ENCODE results near the gene IRAK1BP1.
"Not testable (repeated sequence)": the region's sequence is repeated elsewhere in the genome, so short reads cannot be mapped to it uniquely, and the experiment has no call there.

IRAK1BP1 gene

DNA sequence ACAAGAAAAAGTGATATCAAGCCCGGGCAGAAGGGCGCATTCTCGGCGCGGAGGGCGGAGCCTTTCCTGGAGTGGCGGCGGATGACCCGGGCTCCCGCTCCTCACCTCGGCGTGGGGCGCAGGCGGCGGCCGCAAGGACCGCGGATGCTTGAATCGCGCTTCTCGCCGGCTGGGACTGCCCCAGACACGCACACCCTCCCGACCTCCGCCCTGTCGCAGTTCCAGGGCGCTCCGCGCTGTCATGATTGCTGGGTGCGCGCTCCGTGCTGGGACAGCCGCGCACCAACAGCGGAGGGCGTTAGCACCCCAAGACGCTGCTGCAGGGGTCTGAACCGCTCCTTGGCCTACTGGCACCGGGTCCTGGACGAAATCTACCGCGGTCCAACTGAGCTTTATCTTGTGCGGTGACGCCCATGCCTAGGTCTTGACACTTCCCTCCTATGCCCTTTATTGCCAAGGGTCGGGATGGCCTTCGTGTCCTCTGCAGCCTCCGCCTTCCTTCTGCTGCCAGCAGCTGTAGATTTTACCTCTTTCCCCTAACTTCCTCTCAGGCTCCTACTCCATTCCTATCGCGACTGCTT is 43.3 kb downstream of the IRAK1BP1 start:
- H3K4me1 ChIP-seq (ENCODE audit: insufficient read depth, low read length): no peaks in the 10 kb centered on the region
- H3K4me3 ChIP-seq (ENCODE audit: low read length): no peak overlapping the region
- H3K27me3 ChIP-seq (ENCODE audit: insufficient read depth, low read length): no peaks in the 10 kb centered on the region
- H3K36me3 ChIP-seq (ENCODE audit: insufficient read depth, low read length): peaks cover 11% of the 10 kb centered on the region
- H2AFZ ChIP-seq (ENCODE audit: low read depth, low read length): no peak overlapping the region
- peaks cover 9% of the 10 kb centered on the region for H3K9me3 ChIP-seq (ENCODE audit: low read length)

DNA sequence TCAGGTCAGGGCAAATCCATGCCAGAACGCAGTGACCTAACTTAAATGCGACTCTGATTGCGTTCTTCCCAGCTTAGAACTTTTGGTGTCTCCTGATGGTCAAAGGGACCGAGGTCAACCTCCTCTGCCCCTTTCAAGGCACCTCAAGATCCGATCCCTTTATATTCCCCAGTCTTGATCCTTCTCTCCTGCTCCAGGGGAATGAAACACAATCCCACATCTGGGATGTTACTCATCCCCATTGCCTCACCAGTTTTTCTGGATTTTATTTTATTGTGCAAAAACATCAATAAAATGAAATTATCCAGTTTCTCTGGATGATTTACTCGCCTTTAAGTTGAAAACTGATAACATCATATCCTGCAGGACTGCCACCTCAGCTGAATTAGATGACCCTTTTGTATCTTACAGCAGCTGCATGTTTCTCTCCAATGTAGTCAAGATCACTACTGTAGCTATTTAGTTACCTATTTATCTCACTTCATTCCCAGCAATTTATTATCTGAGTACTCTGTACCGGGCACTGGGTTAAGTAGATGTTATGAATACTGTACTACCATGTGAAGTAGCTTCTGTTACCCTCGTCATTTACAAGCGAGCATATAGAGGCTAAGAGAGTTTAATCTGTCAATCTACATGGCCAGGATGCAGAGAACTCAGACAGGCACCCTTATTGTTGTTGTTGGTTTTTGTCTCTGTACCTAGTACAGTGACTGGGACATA is 44.0 kb downstream of the IRAK1BP1 start:
- H3K4me1 ChIP-seq (ENCODE audit: insufficient read depth, low read length): no peaks in the 10 kb centered on the region
- H2AFZ ChIP-seq (ENCODE audit: low read depth, low read length): no peak overlapping the region
- H3K4me3 ChIP-seq (ENCODE audit: low read length): no peak overlapping the region
- no peaks in the 10 kb centered on the region for H3K27me3 ChIP-seq (ENCODE audit: insufficient read depth, low read length)
- peaks cover 11% of the 10 kb centered on the region for H3K36me3 ChIP-seq (ENCODE audit: insufficient read depth, low read length)
- H3K9me3 ChIP-seq (ENCODE audit: low read length): peaks cover 9% of the 10 kb centered on the region

DNA sequence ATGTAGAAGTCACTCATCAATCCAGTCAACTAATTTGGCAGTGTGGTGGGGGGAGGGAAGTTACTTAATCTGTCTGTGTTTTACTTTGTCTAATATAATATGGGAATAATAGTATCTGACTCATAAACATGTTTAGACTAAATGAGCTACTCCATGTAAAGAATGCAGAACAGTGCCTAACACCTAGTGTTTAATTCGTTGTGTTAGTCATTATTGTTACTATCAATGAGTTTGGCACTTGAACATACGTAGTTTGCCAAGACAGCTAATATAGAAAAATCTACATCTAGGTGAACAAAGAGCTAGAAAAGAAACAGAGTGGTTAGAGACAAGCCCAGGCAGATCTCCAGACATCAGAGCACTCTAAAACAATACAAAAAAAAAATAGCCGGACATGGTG is 49.1 kb downstream of the IRAK1BP1 start:
- Histone ChIP-seq H3K36me3 (ENCODE audit: insufficient read depth, low read length) (no peaks in the 10 kb centered on the region), H3K4me1 (ENCODE audit: insufficient read depth, low read length) (no peaks in the 10 kb centered on the region), H3K27me3 (ENCODE audit: insufficient read depth, low read length) (no peaks in the 10 kb centered on the region), H2AFZ (ENCODE audit: low read depth, low read length) (no peak overlapping the region), H3K4me3 (ENCODE audit: low read length) (no peak overlapping the region), H3K9me3 (ENCODE audit: low read length) (peaks cover 5% of the 10 kb centered on the region)

DNA sequence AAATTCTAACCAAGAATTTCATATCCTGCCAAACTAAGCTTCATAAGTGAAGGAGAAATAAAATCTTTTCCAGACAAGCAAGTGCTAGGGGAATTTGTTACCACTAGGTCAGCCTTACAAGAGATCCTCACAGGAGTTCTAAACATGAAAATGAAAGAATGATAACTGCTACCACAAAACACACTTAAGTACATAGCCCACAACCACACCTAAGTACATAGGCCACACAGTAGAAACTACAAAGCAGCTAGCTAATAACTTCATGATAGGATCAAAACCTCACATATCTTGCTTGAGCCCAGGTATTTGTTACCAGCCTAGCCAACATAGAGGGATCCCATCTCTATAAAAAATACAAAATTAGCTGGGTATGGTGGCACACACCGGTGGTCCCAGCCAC is 50.4 kb downstream of the IRAK1BP1 start:
- Histone ChIP-seq H3K4me3 (ENCODE audit: low read length) (no peak overlapping the region), H2AFZ (ENCODE audit: low read depth, low read length) (no peak overlapping the region), H3K4me1 (ENCODE audit: insufficient read depth, low read length) (no peaks in the 10 kb centered on the region), H3K36me3 (ENCODE audit: insufficient read depth, low read length) (no peaks in the 10 kb centered on the region), H3K27me3 (ENCODE audit: insufficient read depth, low read length) (no peaks in the 10 kb centered on the region), H3K9me3 (ENCODE audit: low read length) (peaks cover 5% of the 10 kb centered on the region)

DNA sequence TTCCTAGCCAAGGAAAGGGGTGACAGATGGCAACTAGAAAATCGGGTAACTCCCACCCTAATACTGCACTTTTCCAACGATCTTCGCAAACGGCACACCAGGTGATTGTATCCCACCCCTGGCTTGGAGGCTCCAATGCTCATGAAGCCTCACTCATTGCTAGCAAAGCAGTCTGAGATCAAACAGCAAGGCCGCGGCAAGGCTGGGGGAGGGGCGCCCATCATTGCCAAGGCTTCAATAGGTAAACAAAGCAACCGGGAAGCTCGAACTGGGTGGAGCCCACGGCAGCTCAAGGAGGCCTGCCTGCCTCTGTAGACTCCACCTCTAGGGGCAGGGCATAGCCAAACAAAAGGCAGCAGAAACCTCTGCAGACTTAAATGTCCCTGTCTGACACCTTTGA is 53.8 kb downstream of the IRAK1BP1 start:
- not testable (repeated sequence) for H3K9me3 ChIP-seq (ENCODE audit: low read length); H3K36me3 ChIP-seq (ENCODE audit: insufficient read depth, low read length); H3K4me3 ChIP-seq (ENCODE audit: low read length); H2AFZ ChIP-seq (ENCODE audit: low read depth, low read length); H3K4me1 ChIP-seq (ENCODE audit: insufficient read depth, low read length); H3K27me3 ChIP-seq (ENCODE audit: insufficient read depth, low read length)

DNA sequence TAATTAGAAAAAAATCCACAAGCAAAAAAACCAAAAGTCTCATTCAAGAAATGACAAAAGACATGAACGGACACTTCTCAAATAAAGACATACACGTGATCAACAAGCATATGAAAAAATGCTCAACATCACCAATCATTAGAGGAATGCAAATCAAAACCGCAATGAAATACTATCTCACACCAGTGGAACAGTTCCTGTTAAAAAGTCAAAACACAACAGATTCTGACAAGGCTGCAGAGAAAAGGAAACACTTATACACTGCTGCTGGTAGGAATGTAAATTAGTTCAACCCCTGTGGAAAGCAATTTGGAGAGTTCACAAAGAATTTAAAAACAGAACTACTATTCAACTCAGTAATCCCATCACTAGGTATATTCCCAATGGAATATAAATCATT is 58.0 kb downstream of the IRAK1BP1 start:
- Histone ChIP-seq H3K27me3 (ENCODE audit: insufficient read depth, low read length) (no peaks in the 10 kb centered on the region), H3K4me3 (ENCODE audit: low read length) (no peak overlapping the region), H3K36me3 (ENCODE audit: insufficient read depth, low read length) (no peaks in the 10 kb centered on the region), H3K9me3 (ENCODE audit: low read length) (peaks cover 7% of the 10 kb centered on the region), H2AFZ (ENCODE audit: low read depth, low read length) (no peak overlapping the region), H3K4me1 (ENCODE audit: insufficient read depth, low read length) (no peaks in the 10 kb centered on the region)

DNA sequence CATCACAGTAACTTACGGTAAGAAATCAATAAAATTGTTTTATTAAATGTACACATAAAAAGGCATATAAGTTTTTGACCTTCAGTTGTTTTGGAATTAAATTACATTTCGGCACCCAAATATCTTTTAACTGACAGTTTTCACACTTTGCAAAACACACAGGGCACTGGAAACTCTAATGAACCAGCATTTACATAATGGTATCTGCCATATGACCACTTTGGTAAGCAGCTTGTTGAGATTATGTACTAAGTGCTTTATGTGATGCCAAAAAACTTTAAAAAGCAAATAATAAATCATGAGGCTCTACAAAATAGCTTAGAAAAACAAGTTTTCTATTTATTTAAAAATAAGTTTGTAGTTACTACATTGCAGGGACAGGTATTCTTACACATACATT is 68.2 kb downstream of the IRAK1BP1 start:
- Histone ChIP-seq H3K9me3 (ENCODE audit: low read length) (peaks cover 2% of the 10 kb centered on the region), H3K36me3 (ENCODE audit: insufficient read depth, low read length) (peaks cover 34% of the 10 kb centered on the region), H3K4me3 (ENCODE audit: low read length) (no peak overlapping the region), H3K27me3 (ENCODE audit: insufficient read depth, low read length) (no peaks in the 10 kb centered on the region), H2AFZ (ENCODE audit: low read depth, low read length) (no peak overlapping the region), H3K4me1 (ENCODE audit: insufficient read depth, low read length) (no peaks in the 10 kb centered on the region)

DNA sequence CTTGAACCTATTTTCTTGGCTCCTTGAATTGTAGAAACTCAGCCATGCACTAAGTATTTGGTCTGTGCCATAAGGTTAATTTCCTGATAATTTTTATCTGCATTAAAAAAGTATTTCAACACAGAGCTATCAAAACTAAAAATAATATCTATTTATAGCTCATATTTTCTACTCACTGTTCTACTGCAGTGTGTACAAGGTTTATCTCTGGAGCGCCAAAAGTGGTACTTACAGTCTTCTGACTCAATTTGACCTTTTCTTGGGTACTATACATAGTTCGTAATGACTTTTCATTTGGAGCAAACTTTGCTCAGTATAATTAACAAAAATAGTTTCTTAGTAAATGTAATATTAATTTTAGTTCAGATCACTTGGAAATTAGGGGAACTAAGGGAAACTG is 69.2 kb downstream of the IRAK1BP1 start:
- Histone ChIP-seq H3K27me3 (ENCODE audit: insufficient read depth, low read length) (no peaks in the 10 kb centered on the region), H3K4me1 (ENCODE audit: insufficient read depth, low read length) (no peaks in the 10 kb centered on the region), H2AFZ (ENCODE audit: low read depth, low read length) (no peak overlapping the region), H3K9me3 (ENCODE audit: low read length) (peaks cover 2% of the 10 kb centered on the region), H3K4me3 (ENCODE audit: low read length) (no peak overlapping the region), H3K36me3 (ENCODE audit: insufficient read depth, low read length) (peaks cover 40% of the 10 kb centered on the region)

DNA sequence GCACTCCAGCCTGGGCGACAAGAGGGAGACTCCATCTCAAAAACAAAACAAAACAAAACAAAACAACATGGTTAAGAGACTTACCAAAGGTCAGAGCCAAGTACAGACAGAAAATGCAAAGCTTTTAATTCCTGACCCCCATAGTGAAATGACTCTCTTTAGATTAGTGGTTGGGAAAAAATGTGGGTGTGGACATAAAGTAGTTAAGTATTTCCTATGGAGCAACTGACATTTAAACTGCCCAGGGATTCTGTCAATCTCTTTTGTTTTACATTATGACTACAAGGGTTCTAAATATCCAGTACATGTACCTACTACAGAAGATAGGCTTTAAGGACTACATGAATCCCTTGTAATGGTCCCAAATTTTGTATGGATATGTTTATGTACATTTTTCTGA is 75.1 kb downstream of the IRAK1BP1 start:
- Histone ChIP-seq H2AFZ (ENCODE audit: low read depth, low read length) (no peak overlapping the region), H3K4me1 (ENCODE audit: insufficient read depth, low read length) (no peaks in the 10 kb centered on the region), H3K36me3 (ENCODE audit: insufficient read depth, low read length) (peaks cover 77% of the 10 kb centered on the region), H3K27me3 (ENCODE audit: insufficient read depth, low read length) (no peaks in the 10 kb centered on the region), H3K4me3 (ENCODE audit: low read length) (no peak overlapping the region), H3K9me3 (ENCODE audit: low read length) (no peaks in the 10 kb centered on the region)

DNA sequence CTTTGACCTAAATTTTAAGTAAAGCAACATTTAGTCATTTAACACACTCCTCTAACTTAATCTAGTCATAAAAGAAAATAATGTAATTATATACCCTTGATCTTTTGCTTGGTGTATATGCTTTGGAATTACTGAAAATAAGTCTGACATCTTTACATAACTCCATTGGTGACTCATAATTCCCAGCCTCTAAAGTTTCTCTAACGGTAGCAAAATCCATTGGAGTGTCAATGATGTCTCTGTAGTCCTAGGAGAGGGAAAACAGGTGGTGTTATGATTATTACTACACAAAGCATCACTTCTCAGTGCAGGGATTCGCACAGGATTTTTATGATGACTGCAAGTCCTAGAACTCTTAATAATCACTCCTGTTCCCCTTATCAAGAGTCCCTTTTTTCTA is 80.2 kb downstream of the IRAK1BP1 start:
- H3K9me3 ChIP-seq (ENCODE audit: low read length): peaks cover 20% of the 10 kb centered on the region
- H3K4me1 ChIP-seq (ENCODE audit: insufficient read depth, low read length): no peaks in the 10 kb centered on the region
- no peaks in the 10 kb centered on the region for H3K27me3 ChIP-seq (ENCODE audit: insufficient read depth, low read length)
- H2AFZ ChIP-seq (ENCODE audit: low read depth, low read length): no peak overlapping the region
- peaks cover 97% of the 10 kb centered on the region for H3K36me3 ChIP-seq (ENCODE audit: insufficient read depth, low read length)
- H3K4me3 ChIP-seq (ENCODE audit: low read length): no peak overlapping the region

DNA sequence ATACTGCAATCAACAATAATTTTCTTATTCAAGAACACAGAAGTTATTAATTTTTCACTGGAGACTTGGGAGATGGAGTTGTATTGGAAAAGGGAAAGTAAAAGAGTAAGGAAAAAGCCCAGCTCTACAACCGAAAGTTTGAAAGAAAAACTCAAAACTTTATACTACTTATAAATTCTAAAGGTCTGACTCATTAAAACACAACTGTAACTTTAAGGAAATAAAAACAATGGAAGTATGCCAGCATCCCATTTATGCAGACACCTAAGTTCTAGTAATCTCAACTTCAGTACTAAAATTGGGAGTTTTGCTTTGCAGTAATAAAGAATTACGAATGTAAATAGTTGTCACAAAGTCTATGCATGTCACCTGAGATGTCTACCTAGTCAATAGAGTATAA is 80.6 kb downstream of the IRAK1BP1 start:
- Histone ChIP-seq H3K27me3 (ENCODE audit: insufficient read depth, low read length) (no peaks in the 10 kb centered on the region), H3K36me3 (ENCODE audit: insufficient read depth, low read length) (peaks cover 98% of the 10 kb centered on the region), H2AFZ (ENCODE audit: low read depth, low read length) (no peak overlapping the region), H3K9me3 (ENCODE audit: low read length) (peaks cover 20% of the 10 kb centered on the region), H3K4me1 (ENCODE audit: insufficient read depth, low read length) (no peaks in the 10 kb centered on the region), H3K4me3 (ENCODE audit: low read length) (no peak overlapping the region)

DNA sequence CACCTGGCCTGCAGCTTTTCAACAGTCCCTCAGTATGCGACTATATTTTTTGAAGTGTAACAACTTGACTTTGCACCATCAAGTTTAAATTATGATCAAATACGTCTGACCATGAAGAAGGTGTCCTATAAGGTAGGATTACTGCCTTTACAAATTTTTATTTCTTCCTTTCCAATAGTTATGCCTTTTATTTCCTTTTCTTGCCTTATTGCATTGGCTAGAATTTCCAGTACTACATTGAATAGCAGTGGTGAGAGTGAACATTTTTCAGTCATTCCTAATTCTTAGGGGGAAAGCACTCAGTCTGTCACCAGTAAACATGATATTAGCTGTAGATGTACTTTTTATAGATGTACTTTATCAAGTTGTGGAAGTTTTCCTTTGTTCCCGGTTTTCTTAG is 81.4 kb downstream of the IRAK1BP1 start:
- H3K36me3 ChIP-seq (ENCODE audit: insufficient read depth, low read length): peaks cover 100% of the 10 kb centered on the region
- peaks cover 20% of the 10 kb centered on the region for H3K9me3 ChIP-seq (ENCODE audit: low read length)
- no peaks in the 10 kb centered on the region for H3K4me1 ChIP-seq (ENCODE audit: insufficient read depth, low read length)
- no peak overlapping the region for H3K4me3 ChIP-seq (ENCODE audit: low read length)
- no peak overlapping the region for H2AFZ ChIP-seq (ENCODE audit: low read depth, low read length)
- no peaks in the 10 kb centered on the region for H3K27me3 ChIP-seq (ENCODE audit: insufficient read depth, low read length)

DNA sequence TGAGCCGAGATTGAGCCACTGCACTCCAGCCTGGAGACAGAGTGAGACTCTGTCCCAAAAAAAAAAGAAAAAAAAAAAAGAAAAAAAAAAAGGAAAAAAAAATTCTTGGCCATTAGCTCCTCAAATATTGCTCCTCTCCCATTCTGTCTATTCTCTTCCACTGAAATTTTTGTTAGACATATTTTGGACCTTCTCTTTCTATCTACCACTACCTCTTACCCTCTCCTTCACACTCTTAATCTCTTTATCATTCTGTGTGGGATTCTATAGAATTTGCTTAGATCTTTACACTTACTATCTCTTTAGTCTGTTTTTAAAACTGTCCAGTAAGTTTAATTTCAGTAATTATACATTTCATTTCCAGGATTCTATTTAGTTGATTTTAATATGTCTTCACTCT is 85.0 kb downstream of the IRAK1BP1 start:
- Histone ChIP-seq H3K4me1 (ENCODE audit: insufficient read depth, low read length) (no peaks in the 10 kb centered on the region), H2AFZ (ENCODE audit: low read depth, low read length) (no peak overlapping the region), H3K4me3 (ENCODE audit: low read length) (no peak overlapping the region), H3K36me3 (ENCODE audit: insufficient read depth, low read length) (peaks cover 94% of the 10 kb centered on the region), H3K27me3 (ENCODE audit: insufficient read depth, low read length) (no peaks in the 10 kb centered on the region), H3K9me3 (ENCODE audit: low read length) (peaks cover 20% of the 10 kb centered on the region)
